ENCODE data around the gene CSRNP3.

DNA sequence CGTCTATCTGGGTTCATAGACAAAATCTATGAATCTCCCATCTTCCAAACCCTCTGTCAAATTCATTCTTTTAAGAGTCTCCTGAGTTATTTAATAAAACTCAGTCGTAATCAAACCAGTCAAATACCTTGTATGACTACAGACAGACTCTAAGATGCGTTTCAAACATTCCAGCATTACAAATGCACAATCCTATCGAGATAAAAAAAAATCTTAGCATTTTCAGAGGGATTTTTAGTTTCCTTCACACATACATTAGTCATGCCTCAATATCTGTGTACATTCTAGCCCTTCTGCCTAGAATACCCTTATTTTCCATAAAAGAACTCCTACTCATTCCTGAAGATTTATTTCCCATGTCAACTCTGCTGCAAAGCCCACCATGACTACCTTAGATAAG lies 96.5 kb downstream of the CSRNP3 start:
- no peak for TF ChIP-seq POLR2A (IDR thresholded peaks at IDR 0.05; ENCODE audit: low read length)
- no peak for TF ChIP-seq GATA1 (IDR thresholded peaks at IDR 0.05; ENCODE audit: low read depth, low read length)

All from erythroblast (primary cell).